BJ (cell line): Measurements from ENCODE around the gene SPATA17. TPM values are rescaled to one million over a fixed set of nuclear protein-coding genes. Genes with fewer than 3 reads are reported as not detected.
A peak's percentile ranks its signal among the peaks of the same experiment; 100 is the strongest.

Experiments
- CTCF ChIA-PET: fragments of 350-600 bp; formaldehyde crosslinking; extraction: SDS; loops from one replicate; lab custom pipeline; 2021; ENCODE audit warnings: antibody characterized with exemption, inconsistent platforms; lab: Yijun Ruan, JAX
- POLR2A ChIA-PET: fragments of 300-600 bp; sonication (Branson Sonifier 250); formaldehyde crosslinking; extraction: SDS; loops from one replicate; lab custom pipeline; 2021; ENCODE audit warnings: antibody characterized with exemption; lab: Charles Lee
- DNase-seq: peaks from one replicate; pipeline ENCODE4 v3.0.0-alpha.2; 2011; ENCODE audit warnings: low read depth
- H3K27me3 ChIP-seq: 2 replicates; pipeline ENCODE4 v1.6.0; 2011; ENCODE audit warnings: low read length; ENCODE audit not compliant: control insufficient read depth, insufficient read depth
- H3K36me3 ChIP-seq: 2 replicates; pipeline ENCODE4 v1.5.1; 2011; ENCODE audit warnings: low read length; ENCODE audit not compliant: control insufficient read depth, insufficient read depth
- H3K4me3 ChIP-seq: 2 replicates; pipeline ENCODE4 v1.5.1; 2011; ENCODE audit warnings: low read depth, mild to moderate bottlenecking, control low read depth, low read length
- CTCF ChIP-seq: IDR thresholded peaks from 2 replicates; pipeline ENCODE4 v1.5.1; 2011; ENCODE audit warnings: low read depth, mild to moderate bottlenecking, control low read depth, inconsistent platforms, low read length, moderate library complexity; ENCODE audit not compliant: insufficient read depth
- polyA plus RNA-seq: library from polyadenylated mRNA; depleted of rRNA; stranded (reverse); fragments of >200 nt; gene quantifications from 2 replicates; pipeline ENCODE4 v1.2.3, GENCODE V29; 2011

SPATA17 gene
- polyA plus RNA-seq, 1 experiment, result 0.52 TPM

- Histone ChIP-seq H3K4me3 (no peak overlapping the region), H3K27me3 (no peaks in the 10 kb centered on the region), H3K36me3 (no peaks in the 10 kb centered on the region)
- no peak for DNase-seq
- ChIA-PET CTCF (no interaction called here), POLR2A (no interaction called here)
- no peak for TF ChIP-seq CTCF
Measured at GRCh38 chr1:217647791-217648190, 16.6 kb downstream of the SPATA17 start.

- H3K36me3 ChIP-seq, result no peaks in the 10 kb centered on the region
- DNase-seq, result no peak
- TF ChIP-seq CTCF, result no peak
- H3K27me3 ChIP-seq, result no peaks in the 10 kb centered on the region
- no peak overlapping the region for H3K4me3 ChIP-seq
- CTCF ChIA-PET, result no interaction called here
- POLR2A ChIA-PET, result no interaction called here
Measured at GRCh38 chr1:217650674-217651073, 19.5 kb downstream of the SPATA17 start.

GRCh38 chr1:217660353-217661062 is 29.4 kb downstream of the SPATA17 start:
- CTCF ChIA-PET, result interaction anchor here (0.7 to 1.6 kb wide), 10 partner anchors 13 to 911 kb away, joined by 3 to 8 read pairs (median 3); no protein-coding TSS in a partner anchor
- POLR2A ChIA-PET, result no interaction called here
- TF ChIP-seq CTCF, result peak; percentile 66
- Histone ChIP-seq H3K36me3 (no peaks in the 10 kb centered on the region), H3K27me3 (no peaks in the 10 kb centered on the region), H3K4me3 (no peak overlapping the region)
- peak; percentile 63 for DNase-seq

GRCh38 chr1:217661407-217661806 is 30.3 kb downstream of the SPATA17 start:
- Histone ChIP-seq H3K4me3 (no peak overlapping the region), H3K27me3 (no peaks in the 10 kb centered on the region), H3K36me3 (no peaks in the 10 kb centered on the region)
- DNase-seq, result no peak
- no peak for TF ChIP-seq CTCF
- ChIA-PET CTCF (interaction anchor here (0.7 to 1.6 kb wide), 8 partner anchors 13 to 912 kb away, joined by 3 to 8 read pairs (median 3); no protein-coding TSS in a partner anchor), POLR2A (no interaction called here)

- no peak for DNase-seq
- ChIA-PET CTCF (no interaction called here), POLR2A (no interaction called here)
- H3K27me3 ChIP-seq, result no peaks in the 10 kb centered on the region
- no peak for TF ChIP-seq CTCF
- H3K36me3 ChIP-seq, result no peaks in the 10 kb centered on the region
- no peak overlapping the region for H3K4me3 ChIP-seq
Measured at GRCh38 chr1:217668351-217668940, 37.3 kb downstream of the SPATA17 start.
